ENCODE results near the gene SRSF2. TPM values are rescaled to one million over a fixed set of nuclear protein-coding genes. Genes with fewer than 3 reads are reported as not detected.

SRSF2 gene
- 130 TPM for total RNA-seq

DNA sequence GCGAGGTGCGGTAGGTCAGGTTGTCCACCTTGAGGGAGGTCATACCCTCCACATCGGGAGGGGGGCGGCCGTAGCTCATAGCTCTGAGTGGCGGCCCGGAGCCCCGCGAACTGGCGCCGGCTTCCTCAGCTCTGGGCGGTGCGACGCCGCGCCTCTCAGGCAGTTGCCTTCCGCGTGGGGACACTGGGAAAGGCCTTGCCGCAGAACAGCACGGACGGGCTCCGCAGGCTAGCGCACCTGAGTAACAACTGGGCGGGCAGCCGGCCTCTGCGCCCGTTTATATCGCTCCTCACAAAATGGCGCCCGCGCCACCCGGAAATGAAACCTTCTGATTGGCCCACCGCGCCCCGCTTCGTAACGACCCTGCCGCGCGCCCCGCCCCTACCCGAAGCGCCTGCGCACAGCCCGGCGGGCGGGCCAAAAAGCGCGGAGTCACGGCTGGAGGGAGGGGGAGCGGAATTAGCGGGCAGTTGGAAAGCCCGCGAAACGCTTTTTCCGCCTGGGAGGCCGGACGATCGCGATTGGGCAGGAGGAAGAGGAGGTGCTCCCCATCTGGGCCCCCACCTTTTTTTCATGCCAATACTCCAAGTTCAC, at the start of gene SRSF2:
TSS of gene SRSF2 (minus strand) at position 250 of the 594 bp plus-strand sequence. CDS start at position 79, 171 bp downstream.

GRCh38 chr17:76737676-76738467, 741 bp upstream of the SRSF2 start, which contains the start of gene MFSD11:
TSS of gene MFSD11 (plus strand) at chr17:76738119. CDS start at chr17:76738353, 234 bp downstream.

DNA sequence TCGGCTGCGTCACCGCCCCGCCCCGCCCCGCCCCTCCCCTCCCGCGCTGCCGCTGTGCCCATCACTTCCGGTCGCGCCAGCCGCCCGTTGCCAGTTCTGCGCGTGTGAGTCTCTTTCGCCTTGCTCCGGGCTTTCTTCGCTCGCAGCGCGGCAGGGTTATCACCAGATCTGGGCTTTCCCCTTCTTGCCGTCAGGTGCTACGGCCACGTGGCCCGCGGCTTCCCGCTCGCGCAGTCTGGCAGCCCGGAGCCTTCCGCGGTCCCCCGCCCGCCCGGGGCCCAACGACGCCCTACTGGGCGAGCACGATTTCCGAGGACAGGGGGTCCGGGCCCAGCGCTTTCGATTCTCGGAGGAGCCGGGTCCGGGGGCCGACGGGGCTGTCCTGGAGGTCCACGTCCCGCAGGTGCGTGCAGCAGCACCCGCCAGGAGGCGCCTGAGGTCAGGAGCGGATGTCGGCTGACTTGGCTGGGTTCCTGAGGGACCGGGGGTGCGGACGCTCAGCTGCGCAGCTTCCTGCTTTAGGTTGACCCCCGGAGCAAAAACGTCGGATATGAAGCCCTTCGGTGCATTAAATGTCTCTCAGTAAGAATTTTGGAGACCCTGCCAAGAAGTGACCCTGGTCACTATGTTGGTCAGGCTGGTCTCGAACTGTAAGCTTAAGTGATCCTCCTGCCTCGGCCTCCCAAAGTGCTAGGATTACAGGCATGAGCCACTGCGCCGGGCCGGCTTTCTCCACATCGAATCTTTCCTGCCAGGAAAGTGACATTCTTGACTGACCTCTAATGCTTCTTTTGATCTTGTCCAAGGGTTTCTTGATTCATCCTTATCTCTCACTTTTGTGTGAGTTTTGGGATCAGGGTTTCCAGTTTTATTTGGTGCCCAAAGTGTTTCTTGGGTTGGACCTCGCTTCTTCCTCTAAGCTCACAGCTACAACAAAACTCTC, 10.1 kb downstream of the SRSF2 start, which contains the start of gene METTL23:
TSS of gene METTL23 (plus strand) at position 64 of the 943 bp plus-strand sequence. CDS start 2,872 bp downstream, outside the sequence.

DNA sequence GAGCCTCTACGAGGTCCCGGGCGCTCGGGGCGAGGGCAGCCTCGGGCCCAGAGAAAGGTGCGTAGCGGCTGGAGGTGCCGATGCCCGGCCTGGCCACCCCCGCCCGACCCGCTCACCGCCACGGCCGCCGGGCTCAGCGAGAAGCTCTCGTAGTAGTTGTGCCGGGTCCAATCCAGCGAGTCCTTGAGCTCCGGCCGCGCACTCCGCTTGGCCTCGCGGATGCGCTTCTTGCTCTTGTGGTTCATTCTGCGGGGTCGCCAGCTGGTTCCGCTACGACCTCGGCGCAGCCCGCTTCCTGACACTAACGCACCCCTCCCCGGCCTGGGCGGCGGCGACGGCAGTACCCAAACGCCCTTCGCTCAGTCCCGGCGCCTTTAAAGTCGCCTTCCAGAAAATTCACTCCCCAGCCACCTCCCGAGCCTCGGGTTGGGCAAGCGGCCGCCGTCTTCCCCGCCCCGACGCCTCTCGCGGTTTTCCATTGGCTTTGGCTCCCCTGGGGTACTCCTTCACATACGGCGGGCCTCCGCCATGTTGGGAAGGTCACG, 10.8 kb downstream of the SRSF2 start, which contains the start of gene JMJD6:
TSS of gene JMJD6 (minus strand) at position 376 of the 545 bp plus-strand sequence. CDS start at position 245, 131 bp downstream.

DNA sequence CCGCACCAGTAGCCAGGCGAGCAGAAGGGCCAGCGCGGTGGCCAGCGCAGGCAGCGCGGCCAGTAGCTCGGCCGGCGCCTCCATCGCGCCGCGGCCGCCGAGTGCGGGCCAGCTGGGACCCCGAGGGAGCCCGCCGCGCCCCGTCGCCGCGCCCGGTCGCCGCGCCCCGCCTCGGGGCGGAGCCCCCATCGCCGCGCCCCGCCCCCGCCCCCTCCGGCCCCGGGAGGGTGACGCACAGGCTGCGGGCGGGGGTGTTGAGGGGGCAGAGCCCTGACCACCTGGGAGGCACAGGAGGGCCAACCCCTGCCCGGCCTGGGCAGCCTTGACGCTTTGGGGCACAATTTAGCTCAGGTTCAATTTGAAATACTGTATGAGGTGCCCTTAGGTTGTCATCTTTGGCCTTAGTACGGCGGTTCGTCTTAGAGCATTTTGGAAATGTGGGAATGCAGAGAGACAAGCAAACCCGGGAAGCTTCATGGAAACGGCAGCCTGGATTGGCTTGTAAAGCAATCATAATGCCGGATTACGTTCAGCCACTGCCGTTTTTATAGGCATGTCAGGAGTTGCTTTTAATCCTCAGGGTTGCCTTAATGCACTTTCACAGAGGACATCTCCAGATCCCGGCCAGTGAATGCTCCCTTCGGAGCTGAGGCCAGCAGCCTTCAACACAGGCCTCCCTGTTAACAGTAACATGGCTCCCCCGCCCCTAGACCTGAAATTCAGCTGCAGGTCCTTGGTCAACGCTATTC, 26.1 kb downstream of the SRSF2 start, which contains the start of gene MXRA7:
TSS of gene MXRA7 (minus strand) at position 103 of the 749 bp plus-strand sequence. CDS start at position 84, 19 bp downstream.

Small RNA genes lying within 50 kb of the gene (small RNA-seq; reads per million reads assigned to genes)
- gene AC005837.3 (ENCODE audit: low replicate concordance): not detected
- gene RF02271 (ENCODE audit: low replicate concordance): not detected
- gene RNU6-97P (ENCODE audit: low replicate concordance): not detected
- gene RNY4P36 (ENCODE audit: low replicate concordance): 5.3 reads per million, percentile 87 among the genes with 10 or more reads in this experiment

Other genes starting within 250 kb of the SRSF2 start
- gene RHBDF2, start 235.9 kb downstream of the SRSF2 start, total RNA-seq: 2.5 TPM
- 1.3 TPM for gene CYGB, start 199.6 kb downstream of the SRSF2 start, total RNA-seq
- 0.94 TPM for gene PRCD, start 197.3 kb downstream of the SRSF2 start, total RNA-seq
- gene ST6GALNAC2, start 151.5 kb downstream of the SRSF2 start, total RNA-seq: not detected
- 3.1 TPM for gene ST6GALNAC1, start 93.6 kb downstream of the SRSF2 start, total RNA-seq
- 38.8 TPM for gene MXRA7, start 26.4 kb downstream of the SRSF2 start, total RNA-seq
- gene JMJD6, start 10.7 kb downstream of the SRSF2 start, total RNA-seq: 26.6 TPM
- gene METTL23, start 10.5 kb downstream of the SRSF2 start, total RNA-seq: 21.3 TPM
- 91.1 TPM for gene MFSD11, start 788 bp upstream of the SRSF2 start, total RNA-seq
- gene MGAT5B, start 131.1 kb upstream of the SRSF2 start, total RNA-seq: 53.8 TPM